Activated CD4-positive, alpha-beta T cell treated with anti-CD3 and anti-CD28 coated beads, Interleukin-2, amount 50 U/mL, for 16 hours (primary cell): ENCODE measurements around the gene SPAG5.

Experiments used
- DNase-seq: peaks from one replicate; pipeline ENCODE4 v3.0.0-alpha.2; 2020

SPAG5 gene, protein sequence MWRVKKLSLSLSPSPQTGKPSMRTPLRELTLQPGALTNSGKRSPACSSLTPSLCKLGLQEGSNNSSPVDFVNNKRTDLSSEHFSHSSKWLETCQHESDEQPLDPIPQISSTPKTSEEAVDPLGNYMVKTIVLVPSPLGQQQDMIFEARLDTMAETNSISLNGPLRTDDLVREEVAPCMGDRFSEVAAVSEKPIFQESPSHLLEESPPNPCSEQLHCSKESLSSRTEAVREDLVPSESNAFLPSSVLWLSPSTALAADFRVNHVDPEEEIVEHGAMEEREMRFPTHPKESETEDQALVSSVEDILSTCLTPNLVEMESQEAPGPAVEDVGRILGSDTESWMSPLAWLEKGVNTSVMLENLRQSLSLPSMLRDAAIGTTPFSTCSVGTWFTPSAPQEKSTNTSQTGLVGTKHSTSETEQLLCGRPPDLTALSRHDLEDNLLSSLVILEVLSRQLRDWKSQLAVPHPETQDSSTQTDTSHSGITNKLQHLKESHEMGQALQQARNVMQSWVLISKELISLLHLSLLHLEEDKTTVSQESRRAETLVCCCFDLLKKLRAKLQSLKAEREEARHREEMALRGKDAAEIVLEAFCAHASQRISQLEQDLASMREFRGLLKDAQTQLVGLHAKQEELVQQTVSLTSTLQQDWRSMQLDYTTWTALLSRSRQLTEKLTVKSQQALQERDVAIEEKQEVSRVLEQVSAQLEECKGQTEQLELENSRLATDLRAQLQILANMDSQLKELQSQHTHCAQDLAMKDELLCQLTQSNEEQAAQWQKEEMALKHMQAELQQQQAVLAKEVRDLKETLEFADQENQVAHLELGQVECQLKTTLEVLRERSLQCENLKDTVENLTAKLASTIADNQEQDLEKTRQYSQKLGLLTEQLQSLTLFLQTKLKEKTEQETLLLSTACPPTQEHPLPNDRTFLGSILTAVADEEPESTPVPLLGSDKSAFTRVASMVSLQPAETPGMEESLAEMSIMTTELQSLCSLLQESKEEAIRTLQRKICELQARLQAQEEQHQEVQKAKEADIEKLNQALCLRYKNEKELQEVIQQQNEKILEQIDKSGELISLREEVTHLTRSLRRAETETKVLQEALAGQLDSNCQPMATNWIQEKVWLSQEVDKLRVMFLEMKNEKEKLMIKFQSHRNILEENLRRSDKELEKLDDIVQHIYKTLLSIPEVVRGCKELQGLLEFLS

DNA sequence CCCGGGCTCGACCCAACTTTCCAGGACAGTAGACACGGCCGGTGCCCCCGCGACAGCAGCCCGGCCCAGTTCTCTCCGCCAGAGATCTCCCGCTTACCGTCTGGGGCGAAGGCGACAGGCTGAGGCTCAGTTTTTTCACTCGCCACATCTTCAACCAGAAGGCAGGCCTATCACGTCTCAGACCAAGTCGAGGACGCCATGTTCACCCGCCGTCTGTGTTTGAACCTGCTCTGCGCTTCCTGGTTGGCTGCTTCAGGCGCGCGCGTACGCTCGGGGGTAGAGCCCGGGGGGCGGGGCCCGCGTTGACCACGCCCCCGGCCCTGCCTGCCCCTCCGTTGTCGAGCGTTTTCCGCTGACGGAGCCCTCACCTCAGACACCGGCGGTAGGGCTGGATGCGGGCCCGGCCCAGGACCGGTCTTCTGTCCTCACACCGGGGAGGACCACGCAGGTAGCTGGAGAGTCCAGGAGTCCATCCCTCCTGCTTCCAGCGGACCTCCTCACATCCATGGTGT is at the start of gene SPAG5:
SPAG5 (minus strand) TSS at position 227 of the 512 bp plus-strand sequence; CDS start at position 148, 79 bp downstream.
- DNase-seq: peak; percentile 95

DNA sequence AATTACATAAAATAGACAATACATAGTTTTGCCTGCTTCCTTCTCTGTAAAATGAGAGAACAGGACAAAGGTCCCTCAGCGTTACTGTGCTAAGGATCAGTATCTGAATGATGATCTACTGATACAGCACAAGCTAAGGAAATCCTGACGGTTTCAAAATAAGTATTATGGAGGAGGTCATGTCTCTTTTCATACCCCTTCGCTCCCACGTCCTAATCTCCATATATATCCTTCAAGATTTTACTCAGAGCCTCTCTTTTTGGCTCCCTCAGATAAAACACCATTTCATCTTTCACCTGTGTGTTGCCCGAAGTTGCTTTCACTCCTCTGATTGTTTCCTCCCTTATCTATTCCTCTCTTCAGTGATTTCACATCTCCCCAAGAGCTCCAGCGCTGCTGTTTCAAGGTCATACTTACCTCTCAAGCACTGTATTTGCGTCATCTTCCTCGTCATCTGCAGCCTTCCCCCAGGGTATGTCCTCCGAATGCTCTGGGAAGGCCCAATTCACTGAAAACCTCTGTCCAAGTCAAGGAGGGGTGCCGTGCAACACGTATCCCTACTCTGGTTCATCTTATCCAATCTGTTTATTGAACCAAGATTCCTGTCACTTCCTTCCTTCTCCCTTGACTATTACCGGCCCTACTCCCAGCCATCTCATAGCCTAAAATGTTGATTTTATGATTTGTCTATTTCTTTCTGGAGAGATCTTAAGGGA is 47.4 kb upstream of the SPAG5 start:
- DNase-seq: no peak

DNA sequence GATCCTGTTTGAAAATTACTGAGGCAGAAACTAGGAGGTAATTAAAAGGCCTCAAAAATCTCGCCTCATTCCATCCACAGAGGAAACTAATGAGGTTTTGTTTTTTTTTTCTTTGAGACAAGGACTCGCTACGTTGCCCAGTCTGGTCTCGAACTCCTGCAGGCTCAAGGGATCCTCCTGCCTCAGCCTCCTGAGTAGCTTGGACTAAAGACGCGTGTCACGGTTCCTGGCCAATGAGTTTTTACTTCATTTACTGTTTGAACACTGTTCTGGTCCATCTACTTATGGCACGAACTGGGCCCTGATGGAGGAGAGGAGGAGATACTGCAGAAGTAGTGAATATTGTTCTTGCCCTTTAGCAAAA is 46.7 kb upstream of the SPAG5 start:
- DNase-seq: no peak

DNA sequence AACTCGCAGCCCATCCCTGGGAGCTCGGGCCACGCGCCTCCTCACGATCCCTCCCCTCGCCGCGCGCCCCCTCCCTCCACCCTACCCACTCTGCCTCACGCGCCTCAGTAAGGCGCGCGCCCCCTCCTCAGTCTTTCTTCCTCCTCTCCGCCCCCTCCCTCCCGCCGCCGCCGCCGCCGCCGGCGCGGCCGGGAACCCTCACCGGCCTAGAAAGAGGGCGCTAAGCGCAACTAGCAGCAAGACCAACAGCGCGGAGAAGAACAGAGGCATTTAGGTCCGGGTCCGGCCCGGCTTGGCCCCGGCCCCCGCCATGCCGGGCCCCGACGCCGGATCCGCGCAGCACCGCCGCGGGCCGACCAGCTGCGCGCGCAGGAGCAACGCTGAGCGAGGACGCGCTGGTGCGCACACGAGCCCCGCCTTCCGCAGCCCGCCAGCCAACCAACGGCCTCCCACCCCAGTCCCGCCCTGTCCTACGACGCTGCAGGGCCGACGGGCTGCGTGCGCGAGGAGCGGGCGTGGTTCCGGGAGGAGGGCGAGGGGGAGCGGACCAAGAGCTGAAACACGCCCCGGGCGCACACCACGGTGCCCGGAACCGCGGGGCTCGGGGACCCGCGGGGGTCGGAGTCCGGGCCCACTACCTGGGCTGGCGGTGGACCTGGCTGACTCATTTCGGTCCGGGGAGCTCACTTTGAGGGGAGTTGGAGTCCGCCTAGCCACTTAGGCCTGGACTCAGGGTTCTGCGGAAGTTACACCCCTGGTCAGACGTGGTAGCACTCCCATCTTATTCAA is 46.2 kb upstream of the SPAG5 start, which contains the start of gene BLTP2:
BLTP2 (minus strand) TSS at position 372 of the 789 bp plus-strand sequence; CDS start at position 270, 102 bp downstream.
- peak; percentile 97 for DNase-seq

DNA sequence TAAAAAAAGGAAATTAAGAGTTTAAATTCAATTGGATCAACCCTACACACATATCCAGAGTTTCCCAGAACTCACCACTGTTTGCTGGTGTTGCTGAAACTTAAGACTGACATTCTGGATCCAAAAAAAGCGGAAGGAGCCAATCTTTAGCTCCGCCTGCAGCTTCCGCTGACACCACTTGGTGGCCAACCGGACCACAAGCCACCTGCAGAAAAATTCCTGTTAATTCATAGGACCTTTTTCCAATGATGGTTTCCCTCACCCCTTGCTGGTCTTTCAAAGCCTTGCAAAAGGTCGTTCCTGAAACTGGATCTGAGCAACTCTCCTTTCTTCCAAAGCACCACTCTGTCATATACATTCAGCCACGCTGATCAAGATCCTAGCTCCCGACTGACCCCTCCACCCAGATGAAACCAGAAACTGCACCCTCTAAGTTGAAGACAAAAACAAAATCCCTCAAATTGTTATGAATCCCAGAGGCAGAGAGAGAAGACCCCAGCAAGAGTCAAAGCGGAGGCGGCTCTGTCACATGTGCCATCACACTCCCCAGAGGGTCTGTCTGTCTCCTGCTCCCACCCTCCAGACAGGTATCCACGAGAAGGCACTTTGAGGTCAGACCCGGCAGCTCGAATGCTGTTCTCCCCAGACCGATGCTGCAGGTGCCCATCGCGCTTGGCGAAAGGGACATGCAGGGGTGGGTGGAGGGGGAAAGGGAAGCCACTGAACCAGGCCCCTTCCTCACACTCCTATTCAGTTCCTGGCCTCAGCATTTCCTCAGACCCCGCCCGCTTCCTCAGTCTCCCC is 45.4 kb upstream of the SPAG5 start:
- peak; percentile 50 for DNase-seq

DNA sequence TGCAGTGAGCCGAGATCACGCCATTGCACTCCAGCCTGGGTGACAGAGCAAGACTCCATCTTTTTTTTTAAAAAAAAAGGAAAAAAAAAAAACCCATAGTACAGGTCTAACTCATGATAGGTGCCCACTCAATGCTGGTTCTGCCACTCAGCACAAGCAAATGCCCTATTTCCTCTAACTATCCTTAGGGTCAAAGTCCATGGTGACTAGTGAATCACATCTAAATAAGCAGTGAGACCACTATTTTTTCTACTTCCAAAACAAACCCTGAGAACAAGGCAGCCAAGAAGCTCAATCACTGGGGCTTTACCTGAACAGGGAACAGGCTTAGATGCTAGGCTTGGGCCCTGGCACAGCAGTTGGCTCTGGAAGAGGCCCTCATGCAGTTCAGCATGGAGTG is 42.8 kb upstream of the SPAG5 start:
- DNase-seq: no peak

DNA sequence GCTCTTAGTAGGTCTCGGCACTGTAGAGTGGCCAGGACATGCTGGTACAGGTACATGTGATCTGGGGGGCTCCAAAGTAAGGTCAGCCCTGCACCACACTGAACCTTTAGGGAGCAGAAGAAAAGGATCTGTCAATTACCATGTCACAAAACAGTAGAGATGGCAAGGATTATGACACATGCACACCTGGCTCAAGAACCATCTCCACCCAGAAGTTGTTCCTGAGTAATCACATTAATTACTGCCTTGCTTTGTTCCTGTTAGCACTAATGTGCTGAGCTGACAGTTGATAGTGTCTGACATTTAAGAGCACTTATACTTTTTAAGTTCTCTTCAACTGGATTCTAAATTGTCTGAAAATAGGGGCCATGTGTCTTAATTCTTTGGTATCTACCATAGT is 36.7 kb upstream of the SPAG5 start:
- DNase-seq: no peak

DNA sequence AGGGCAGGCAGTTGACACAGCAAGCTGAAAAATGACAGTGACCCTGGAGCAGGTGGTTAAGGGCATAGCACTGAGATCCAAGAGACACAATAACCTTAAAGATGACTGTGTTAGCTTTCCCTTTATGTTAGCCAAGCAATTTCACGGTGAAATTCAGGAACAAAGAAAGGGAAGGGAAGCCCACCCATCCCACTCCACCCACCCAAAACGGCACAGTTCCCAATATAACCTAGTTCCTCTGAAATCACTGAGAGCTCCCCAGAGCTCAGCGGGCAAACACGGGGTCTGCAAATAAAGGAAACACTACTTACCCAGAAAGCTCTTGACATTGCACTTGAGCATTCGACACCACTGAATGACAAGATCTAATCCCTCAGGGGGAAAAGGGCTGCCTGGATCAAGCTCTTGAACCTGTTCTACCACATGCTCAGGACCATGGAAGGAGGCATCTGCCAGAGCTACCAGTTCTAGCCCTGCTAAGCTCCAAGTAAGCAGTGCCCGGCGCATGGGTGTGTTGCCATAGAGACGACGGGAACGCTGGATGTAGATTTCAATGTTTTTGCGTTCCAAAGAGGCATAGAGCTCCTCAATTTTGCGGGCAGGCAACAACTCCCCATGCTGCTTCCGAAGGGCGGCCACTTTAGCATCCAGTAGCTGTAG is 35.5 kb upstream of the SPAG5 start:
- DNase-seq: no peak

DNA sequence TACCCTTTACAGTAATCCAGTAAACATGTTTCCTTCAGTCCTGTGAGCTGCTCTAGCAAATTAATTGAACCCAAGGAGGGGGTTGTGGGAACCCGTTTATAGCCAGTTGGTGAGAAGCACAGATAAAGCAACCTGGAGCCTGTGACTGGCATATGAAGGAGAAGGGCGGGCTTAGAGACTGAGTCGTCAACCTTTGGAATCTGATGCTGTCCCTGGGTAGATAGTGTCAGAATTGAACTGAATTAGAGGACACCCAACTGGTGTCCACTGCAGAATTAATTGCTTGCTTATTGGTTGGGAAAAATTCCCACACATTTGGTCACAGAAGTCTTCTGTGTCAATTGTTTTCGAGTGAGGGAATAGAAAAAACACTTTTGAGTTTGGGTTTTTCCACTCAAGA is 28.0 kb upstream of the SPAG5 start:
- no peak for DNase-seq

DNA sequence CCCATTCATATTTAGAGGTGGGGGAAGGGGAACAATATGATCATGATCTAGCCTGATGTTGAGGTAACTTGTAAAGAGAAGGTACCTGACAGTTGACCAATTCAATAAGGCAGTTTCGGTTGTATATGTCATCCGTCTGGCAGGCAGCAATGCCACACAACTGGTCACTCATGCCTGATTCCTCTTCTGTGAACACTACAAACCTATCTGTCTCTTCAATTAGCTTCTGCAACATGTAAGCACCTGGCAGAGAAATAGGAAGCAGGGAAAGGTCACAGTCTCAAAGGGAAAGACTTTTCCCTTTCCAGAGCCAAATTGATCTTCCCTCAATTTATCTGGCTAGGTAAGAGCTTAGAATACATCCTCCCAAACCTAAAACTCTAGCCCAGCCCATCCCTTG is 25.3 kb upstream of the SPAG5 start:
- DNase-seq: no peak

DNA sequence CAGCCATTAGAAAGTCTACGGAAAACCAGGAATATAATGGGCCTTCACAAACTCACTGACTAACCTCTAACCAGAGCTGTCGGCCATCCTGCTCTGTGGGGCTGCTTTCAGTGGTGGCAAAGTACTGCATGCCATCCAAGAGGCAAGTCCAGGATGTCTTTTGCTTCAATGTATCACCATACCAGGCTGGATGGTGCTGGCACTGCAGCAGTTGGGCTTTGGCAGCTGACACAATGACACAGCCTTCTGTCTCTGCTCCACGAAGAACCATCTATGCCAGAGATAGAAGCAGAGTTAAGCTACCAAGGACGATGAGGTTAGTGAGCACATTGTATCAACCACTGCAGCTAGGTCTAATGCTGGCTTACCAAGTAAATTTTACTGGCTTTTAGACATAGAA is 24.9 kb upstream of the SPAG5 start:
- DNase-seq: no peak

DNA sequence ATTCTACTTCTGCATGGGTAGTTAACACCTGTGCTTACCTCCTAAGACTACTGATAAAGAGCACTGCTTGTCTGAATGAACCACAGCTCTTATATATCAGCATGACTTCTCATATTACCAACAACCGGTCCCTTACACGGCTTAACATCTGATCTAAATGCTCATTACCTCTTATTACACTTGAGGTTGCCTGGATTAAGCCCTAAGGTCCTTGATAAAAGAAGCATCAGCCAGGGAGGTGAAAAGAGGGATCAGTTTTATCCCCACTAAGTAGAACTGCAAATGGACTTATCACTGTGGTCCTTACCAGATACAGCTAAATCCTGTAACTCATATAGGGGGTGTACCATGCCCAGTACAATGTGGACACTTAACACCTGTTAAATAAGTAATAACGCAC is 23.4 kb upstream of the SPAG5 start:
- no peak for DNase-seq

DNA sequence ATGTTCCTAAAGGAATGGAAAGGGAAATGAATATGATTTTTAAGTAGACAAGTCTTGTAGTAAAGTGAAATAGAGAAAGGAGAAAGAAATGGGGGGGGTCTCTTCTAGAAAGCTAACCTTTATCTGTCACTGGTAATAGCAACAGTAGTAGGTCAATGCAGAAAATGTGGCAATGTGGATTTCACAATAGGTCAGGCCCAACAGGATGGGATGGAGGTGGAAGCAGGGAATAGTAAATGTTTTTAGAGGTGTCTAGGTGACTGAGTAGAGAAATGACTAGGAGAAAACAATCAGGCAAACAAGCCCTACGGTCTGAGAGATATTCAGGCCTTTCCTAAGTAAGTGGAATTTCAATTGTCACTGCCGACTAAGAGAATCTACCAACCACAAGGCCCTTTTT is 21.2 kb upstream of the SPAG5 start:
- no peak for DNase-seq

DNA sequence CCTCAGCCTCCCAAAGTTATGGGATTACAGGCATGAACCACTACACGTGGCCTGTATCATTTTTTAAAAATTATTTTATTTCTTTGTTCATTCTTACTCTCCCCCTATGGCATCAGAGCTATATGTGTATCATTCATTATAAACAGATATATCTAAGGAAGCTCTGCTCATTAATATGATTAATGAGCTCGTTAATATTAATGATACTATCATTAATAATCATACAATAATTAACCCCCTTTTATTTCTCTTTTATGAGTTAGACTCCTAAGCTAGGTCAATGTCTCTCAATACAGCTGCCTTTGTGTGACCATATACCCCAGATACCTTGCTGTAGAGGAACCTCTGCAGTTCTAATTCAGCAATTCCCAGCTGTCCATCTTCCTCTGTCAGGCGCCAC is 19.6 kb upstream of the SPAG5 start:
- DNase-seq: no peak

DNA sequence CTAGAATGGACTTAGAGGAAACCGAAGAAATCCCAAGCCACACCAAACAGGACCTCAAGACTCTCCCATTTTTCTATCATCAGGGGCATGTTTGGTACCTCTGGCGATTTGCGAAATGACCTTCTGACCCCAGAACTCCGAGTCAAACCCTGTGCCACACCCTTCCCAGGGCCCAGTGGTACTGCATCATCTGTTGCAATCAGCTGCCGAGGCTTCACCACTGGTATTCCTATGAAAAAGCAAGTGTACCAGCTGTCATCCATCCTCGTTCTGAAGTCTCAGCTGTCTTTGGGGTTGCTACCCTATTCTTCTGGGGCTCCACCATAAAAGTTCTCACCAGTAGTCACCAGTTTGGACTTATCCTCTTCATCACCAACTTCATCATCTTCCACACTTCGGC is 17.5 kb upstream of the SPAG5 start:
- DNase-seq: no peak

DNA sequence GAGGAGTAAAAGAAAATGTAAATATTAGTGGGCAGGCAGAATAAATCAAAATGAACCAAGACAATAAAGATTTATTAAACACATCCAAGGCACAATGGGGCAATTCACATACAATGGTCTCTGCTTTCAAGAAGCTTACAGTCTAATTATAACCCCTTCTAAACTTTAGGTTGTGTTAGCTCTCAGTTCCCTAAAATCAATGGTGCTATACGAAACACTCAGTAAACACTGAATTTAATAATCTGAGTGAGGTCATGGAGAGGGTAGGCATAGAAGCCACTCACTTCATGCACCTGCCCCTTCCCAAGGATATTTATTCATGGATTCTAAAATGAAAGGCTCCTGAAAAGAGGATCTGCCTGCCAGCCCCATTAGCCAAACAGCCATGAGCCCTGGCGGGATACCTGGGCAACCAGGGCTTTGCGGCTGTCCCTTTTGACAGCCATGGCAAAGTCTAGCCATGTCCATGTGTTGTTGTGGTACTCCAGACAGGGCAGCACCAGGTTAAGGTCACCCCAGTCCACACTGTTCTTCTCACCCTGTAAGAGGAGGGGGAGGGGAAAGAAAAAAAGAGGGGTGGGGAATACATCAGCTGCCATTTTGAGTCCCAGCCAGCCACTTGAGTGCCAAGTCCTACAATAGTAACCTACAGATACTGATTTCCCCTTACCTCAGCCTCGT is 16.6 kb upstream of the SPAG5 start:
- no peak for DNase-seq

DNA sequence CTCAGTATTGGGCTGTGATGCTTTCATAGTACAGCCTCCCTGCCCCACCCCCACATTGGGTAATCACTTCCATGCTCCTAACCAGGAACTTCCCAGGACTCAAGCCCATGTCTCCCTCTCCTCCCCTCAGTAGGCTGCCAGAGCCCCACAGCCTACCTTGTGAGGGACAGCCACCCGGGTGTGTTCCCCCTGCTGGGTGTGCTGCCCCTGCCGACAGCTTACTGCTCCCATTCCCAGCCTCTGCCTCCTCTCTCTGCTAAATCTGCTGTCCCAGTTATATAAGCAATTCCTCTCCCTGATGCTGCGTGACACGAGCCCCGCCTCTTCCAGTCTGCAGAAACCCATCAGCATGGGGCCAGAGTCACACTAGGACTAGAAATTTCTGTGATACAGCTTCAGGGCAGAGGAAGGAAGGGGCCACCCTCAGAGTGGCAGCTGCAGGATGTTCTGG is 15.1 kb upstream of the SPAG5 start, which contains the start of gene RSKR:
RSKR (minus strand) TSS at position 255 of the 451 bp plus-strand sequence; CDS start at position 231, 24 bp downstream.
- DNase-seq: no peak

DNA sequence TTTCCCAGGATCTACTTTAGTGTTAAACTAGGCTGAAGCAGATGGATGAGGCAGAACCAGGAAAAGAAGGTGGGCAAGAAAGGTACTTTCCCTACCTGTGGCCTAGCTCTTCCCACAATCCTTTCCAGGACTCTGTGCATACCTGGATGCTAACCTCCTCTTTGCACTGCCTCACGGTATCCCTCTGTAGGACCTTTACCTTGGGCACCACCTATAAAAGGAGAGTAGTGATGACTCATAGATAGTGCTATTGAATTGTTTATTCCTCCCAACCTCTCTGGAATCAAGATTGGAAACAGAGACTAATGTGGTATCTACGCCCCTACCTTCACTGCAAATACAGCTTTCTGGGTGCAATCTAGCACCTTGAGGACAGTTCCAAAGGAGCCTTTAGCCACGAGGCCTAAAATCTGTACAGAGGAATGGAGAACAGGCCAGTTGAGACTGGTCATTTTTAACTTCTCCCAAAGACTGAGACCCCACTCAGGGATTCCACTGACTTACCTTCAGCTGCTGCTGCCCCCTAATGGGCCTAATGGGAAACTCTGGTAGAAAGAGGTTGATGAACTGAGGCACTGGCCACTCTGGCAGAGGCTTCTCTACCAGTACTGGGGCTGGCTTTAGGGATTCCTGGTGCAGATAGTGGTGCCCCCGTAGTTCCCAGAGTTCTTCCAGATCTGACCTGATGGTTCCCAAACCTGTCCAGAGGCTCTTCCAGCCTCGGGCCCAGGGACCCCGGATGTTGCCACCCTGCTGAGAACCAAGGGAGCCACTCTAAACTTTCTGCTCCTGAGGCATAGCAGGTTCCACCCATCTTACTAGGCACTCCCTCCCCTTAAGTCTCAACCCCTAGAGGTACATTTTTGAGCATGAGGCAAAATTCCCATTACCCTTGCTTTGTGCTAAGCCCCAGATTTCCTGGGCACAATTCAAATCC is 14.4 kb upstream of the SPAG5 start:
- peak; percentile 43 for DNase-seq
